Activated T-cell treated with anti-CD3 and anti-CD28 coated beads for 24 hours (primary cell): ENCODE data around the gene PTPRT.

Source experiments
- DNase-seq: peaks from one replicate; pipeline ENCODE4 v3.0.0-alpha.2; 2020; ENCODE audit warnings: low read depth

The PTPRT gene

DNA sequence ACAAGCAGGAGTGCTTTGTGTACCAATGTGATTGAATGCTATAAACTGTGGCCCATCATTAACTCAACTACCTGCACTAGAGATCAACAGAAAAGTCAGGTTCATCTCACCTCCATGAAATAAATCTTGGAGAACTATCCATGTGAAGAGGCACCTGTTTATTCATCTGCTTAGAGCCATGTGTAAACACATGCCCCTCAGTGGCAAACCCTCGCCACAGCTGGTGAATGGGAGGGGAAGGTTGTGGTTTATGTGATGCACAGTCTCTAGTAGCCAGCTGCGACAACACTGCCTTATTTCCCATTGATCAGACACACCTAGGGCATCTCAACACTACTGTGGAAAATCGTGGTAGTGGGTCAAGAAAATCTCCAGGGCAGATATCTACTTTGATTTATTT lies 640.2 kb downstream of the PTPRT start:
- no peak for DNase-seq

DNA sequence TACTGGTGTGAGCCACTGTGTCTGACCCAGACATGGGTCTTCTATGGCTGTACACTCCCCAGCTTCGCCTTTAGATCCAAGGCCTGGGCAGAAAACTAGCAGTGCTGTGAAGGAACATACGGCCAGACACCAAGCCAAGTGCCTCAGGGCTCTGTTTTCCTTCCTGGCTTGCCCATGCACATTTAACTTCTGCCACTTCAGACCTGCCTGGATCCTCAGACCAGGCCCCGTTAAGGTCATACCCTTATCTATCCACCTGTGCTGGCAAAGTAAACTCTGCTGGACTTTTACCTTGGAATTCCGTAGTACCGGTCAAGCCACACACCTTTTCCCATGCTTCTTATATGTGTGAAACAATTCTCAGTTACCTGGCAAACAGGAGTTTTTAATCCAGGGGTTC lies 644.8 kb downstream of the PTPRT start:
- no peak for DNase-seq

- no peak for DNase-seq
Observed at GRCh38 chr20:42532831-42533230, 656.9 kb downstream of the PTPRT start.

DNA sequence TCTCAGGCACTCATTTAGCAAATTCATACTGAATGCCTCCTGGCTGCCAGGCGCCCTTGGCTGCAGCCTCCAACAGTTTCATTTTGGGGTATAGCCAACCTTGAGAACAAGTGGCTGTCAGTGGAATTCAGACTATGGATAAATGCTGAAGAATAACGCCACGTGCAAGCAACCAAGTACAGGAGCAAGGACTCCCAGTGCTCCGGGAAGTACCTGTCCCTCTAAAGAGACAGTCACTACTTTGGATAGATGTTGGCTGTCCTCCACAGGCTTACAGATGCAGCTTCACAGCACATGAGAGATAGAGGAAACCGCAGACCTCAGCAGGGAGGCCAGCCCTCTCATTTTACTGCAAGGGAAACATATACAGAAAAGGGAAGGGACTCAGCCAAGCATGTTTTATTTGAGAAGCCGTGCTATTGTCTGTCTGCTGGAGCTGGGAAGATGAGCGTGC lies 658.2 kb downstream of the PTPRT start:
- no peak for DNase-seq

GRCh38 chr20:42530855-42531448 lies 658.8 kb downstream of the PTPRT start:
- DNase-seq: no peak

DNA sequence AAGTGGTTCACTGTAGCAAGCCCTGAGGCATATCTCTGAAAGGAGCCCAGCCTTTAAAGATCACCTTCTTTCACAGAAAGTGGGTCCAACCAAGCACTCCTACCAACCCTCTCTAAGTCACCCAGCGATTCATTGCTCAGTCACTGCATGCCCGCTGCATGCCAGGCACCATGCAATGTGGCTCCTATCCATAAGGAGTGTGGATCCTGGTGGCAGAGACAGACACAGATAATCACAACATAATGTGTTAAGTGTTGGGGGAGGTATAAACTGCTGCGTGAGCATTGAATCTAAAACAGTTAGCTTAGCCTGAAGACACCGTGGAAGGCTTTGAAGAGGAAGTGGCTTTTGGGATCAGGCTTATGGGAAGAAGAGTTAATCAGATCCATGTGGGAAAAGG lies 659.5 kb downstream of the PTPRT start:
- no peak for DNase-seq

DNA sequence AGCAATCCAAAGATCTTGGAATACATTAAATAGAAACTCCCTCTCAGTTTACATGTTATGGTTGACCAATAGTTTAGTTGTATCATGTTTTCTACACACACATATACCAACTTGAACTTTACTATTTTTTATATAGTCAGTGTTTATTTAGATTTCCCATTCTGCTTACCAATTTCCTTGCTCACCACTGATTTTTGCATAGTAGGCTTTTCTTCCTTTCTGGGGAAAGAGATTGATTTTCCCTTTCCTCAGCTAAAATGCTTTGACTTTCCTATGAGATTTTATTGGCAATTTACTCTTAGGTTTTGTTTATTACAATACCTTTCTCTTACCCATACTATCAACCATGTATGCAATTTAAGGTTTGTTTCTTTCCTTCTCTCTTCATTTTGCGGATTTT lies 665.6 kb downstream of the PTPRT start:
- DNase-seq: no peak

GRCh38 chr20:42516692-42517091 lies 673.0 kb downstream of the PTPRT start:
- DNase-seq: no peak

DNA sequence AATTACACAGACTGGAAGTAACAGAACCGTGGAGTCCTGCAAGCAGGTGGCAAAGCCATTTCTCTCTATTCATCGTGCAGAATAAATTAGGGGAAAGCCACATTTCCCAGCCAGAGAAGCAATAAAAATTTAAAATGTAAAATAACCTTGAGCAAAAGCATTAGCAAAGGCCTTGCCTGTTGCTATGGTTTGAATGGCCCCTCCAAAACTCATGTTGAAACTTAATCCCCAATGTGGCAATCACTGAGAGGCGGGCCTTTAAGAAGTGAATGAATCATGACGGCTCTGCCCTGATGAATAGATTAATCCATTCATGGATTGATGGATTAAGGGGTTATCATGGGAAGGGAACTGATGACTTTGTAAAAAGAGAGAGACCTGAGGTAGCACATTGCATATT lies 679.0 kb downstream of the PTPRT start:
- DNase-seq: no peak

DNA sequence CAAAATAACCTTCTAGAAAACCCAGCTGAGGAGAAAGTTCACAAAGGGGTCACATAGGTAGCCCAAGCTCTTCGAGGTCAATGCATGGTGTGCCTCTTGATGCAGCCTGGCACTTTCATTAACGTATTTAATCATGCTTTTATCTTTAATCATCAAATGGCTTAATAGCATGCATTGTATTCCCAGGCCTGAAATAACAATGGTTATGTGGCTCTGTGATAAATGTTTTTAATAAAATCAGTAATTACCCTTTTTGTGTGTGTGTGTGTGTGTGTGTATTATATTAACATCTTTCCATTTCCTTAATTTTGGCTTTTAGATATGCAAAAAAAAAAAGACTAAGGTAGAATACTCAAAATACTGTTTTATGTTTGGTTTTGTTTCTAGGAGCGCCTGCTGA lies 681.8 kb downstream of the PTPRT start:
- no peak for DNase-seq

DNA sequence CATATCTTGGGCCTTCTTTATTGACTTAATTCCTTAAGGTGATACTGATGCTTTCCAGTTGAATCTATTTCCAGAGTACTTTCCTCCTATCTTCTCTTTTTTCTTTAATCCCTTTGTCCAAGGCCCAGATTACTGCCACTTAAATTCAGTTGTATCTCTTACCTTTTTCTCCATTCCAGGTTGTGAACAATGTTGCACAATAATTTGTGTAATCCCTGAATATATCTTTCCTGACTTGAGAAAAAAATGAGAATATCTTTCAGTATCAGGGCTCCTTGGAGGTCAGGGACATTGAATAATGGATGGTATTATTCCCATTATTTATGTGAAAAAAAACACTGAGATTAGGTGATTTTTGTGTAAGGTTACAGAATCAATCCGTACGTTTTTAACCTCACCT lies 683.3 kb downstream of the PTPRT start:
- no peak for DNase-seq

- DNase-seq: no peak
Observed at GRCh38 chr20:42502591-42502990, 687.1 kb downstream of the PTPRT start.

- no peak for DNase-seq
Observed at GRCh38 chr20:42496595-42496994, 693.1 kb downstream of the PTPRT start.

- no peak for DNase-seq
Observed at GRCh38 chr20:42494290-42494689, 695.4 kb downstream of the PTPRT start.

DNA sequence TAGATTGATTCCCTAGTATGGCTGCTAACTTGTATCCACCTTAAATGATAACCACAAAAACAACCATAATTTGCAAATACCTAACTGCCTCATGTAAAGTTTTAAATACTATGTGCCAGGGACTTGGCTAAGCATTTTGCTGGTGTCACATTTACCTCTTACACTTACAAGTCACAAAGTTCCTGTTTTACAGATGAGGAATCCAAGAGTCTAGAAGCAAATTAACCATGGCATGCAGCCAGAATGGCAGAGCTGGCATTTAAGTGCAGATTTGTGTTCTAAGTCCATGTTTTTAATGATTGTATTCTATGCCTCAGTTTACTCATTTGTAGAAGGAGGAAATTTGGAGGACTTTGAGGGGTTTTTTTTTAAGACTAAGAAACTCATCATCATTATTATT lies 696.7 kb downstream of the PTPRT start:
- no peak for DNase-seq

DNA sequence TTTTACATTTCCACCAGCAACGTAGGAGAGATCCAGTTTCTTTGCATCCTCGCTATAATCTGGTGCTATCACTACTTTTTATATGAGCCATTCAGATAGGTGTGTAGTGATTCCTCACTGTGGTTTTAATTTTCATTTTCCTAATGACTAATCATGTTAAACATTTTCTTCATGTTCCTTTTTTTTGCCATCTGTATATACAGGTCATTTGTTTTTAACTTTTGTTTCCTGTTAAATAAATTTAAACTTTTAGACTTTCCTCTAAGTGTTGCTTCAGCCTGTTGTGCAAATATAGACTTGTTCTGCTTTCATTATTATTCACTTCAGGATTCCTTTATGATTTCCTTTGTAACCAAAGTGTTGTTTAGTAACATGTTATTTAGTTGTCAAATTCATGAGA lies 697.4 kb downstream of the PTPRT start:
- DNase-seq: no peak

DNA sequence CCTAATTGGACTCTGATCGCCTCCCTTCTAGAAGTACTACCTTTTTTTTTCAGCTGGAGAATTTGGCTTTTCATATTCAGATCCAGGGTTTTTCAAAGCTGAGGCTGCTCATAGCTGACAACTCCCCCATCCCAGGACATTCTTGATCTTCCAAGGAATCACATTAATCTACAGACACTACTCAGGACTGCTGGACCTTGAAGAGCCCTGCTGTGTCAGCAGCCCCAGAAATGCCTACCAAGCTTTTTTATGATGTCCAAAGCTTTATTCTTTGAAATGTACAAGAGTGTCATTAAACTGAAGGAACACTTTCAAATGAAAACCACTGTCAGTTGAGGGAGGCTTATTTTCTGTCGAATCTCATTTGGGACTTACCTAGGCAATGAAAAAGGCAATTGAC lies 704.1 kb downstream of the PTPRT start:
- DNase-seq: no peak

- no peak for DNase-seq
Observed at GRCh38 chr20:42484790-42485375, 704.8 kb downstream of the PTPRT start.

DNA sequence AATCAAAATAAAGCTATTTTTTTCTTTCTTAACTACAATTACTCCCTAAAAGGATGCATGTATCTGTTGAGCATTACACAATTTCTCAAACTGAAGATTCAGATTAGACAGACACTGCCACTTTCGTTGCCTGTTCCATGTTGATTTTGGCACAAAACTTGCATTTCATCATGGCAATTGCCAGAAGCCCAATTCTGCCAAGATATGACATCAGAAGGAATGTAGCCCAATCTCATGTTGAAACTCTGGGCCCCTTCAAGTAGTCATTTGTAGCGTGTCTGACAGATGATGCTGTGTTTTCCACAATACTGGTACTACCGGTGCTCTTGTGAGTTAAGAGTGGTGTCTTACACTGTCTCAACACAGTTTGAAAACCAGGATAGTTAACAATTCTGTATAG lies 705.4 kb downstream of the PTPRT start:
- DNase-seq: no peak

DNA sequence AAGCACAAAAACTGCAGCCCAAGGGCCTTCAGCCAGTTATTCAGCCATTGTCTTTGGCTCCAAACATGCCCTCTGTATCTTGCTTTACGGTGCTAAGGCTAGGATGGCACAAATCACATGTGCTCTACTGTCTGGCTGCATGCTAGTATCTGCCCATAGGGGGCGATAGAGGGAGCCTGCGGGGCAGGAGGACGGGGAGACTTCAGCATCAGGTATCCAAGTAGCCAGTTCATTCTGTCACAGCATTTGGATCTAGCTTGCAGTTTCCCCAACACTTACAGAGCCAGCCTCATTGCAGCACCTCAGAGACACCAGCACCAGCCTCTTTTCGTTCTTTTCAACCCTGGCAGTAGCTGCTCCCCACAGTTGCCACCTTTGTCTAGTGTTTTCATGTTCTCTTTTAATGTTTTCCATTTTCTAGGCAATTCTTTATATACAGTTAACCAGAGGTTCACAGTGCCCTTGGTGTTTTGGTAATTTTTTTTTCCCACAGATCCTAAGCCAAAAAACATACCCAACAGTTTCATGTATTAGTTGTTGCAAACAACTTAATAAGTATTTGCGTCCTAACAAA lies 705.9 kb downstream of the PTPRT start:
- DNase-seq: no peak

DNA sequence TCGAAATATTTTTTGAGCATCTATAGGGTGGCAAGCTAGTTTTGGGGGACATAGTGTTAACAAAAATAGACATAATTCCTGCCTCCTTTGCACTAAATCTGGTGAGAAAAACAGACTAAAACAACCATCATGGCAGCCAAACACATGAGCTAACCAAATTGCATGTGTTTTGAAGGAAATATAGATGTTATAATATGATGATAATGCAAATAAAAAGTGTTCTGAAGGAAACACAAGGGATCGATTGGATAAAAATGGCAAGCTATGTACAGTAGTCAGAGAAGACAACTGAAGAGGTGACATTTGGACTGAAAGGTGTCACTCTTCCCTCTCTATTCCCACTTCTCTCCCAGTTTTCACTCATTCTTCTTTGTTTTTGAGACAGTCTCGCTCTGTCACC lies 706.9 kb downstream of the PTPRT start:
- DNase-seq: no peak

DNA sequence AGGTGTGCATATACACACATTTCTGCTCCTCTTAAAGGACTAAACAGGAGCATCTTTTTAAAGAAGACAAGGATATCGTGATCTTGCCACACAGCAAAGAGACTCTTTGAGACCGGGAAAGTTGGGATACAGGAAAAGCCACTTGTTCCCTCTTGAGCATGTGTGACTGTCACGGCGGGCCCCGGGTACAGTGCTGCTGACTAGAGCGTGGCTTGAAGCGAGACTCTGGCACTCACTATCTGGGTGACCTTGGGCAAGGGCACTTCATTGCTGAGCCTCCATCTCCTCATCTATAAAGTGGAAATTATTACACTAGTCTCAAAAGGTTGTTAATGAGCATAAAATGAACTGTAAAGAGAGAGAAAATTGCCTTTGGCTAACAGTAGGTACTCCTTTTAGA lies 713.9 kb downstream of the PTPRT start:
- no peak for DNase-seq

DNA sequence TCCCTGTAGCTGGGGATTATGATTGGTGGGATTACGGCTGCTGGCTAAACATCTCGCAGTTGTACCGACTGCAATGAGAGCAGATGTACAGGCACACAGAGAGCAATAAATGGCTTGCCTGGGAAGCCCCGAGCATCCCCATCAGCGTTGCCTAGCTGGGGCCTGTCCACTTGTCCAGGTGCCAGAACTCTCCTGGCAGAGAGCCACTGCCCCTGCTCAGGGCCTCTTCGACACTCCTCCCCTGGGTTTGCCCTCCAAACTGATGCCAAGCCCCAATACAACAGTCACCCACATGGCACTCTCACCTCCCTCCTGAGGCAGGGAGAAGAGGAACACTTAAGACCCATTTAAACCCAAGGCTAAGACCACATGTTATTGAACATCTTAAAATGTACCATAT lies 715.1 kb downstream of the PTPRT start:
- no peak for DNase-seq

- DNase-seq: no peak
Observed at GRCh38 chr20:42472198-42472597, 717.5 kb downstream of the PTPRT start.
